Mucosa of stomach (tissue), 1 donor: ENCODE measurements around the gene SETBP1.

Experiments used
- H3K27me3 ChIP-seq: one replicate; pipeline ENCODE4 v1.7.0; 2013; ENCODE audit warnings: mild to moderate bottlenecking, low read length; ENCODE audit not compliant: control insufficient read depth, insufficient read depth
- H3K36me3 ChIP-seq: one replicate; pipeline ENCODE4 v1.7.0; 2013; ENCODE audit warnings: low read length; ENCODE audit not compliant: control insufficient read depth, insufficient read depth
- H3K4me1 ChIP-seq: one replicate; pipeline ENCODE4 v1.7.0; 2013; ENCODE audit warnings: mild to moderate bottlenecking, low read length; ENCODE audit not compliant: control insufficient read depth, insufficient read depth
- H3K4me3 ChIP-seq: one replicate; pipeline ENCODE4 v1.7.0; 2013; ENCODE audit warnings: low read length
- H3K9ac ChIP-seq: one replicate; pipeline ENCODE4 v1.7.0; 2013; ENCODE audit warnings: mild to moderate bottlenecking, low read length, moderate library complexity
- H3K9me3 ChIP-seq: one replicate; pipeline ENCODE4 v1.7.0; 2013; ENCODE audit warnings: mild to moderate bottlenecking, low read length, moderate library complexity; ENCODE audit not compliant: control insufficient read depth
- donor health status: Pancreatic carcinoma.

The SETBP1 gene

DNA sequence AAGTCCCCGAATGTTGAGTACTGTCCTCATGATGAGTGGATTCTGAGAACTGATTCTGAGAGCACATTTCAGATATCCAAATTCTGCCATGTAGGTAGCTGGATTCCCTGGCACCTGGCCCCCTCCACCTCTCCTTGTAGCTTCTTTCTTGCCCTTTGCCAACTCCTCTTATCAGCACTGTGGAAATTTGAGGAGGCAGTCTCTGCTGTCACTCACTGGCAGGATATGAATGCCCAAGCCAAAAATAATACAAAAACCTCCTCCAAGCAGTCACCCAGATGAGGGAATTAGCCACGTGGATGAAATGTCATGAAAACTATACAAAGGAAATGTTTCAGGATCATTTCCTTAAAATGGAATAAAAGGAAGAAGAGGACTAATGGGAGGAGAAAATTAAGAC is 276.8 kb downstream of the SETBP1 start:
- Histone ChIP-seq H3K36me3 (no peaks in the 10 kb centered on the region), H3K4me3 (no peak overlapping the region), H3K9ac (no peak overlapping the region), H3K9me3 (no peaks in the 10 kb centered on the region), H3K27me3 (no peaks in the 10 kb centered on the region), H3K4me1 (no peaks in the 10 kb centered on the region)

- H3K9ac ChIP-seq, result no peak overlapping the region
- no peaks in the 10 kb centered on the region for H3K36me3 ChIP-seq
- no peaks in the 10 kb centered on the region for H3K9me3 ChIP-seq
- no peaks in the 10 kb centered on the region for H3K27me3 ChIP-seq
- no peak overlapping the region for H3K4me3 ChIP-seq
- no peaks in the 10 kb centered on the region for H3K4me1 ChIP-seq
These were observed 277.4 kb downstream of the SETBP1 start for GRCh38 chr18:44958040-44958439.

DNA sequence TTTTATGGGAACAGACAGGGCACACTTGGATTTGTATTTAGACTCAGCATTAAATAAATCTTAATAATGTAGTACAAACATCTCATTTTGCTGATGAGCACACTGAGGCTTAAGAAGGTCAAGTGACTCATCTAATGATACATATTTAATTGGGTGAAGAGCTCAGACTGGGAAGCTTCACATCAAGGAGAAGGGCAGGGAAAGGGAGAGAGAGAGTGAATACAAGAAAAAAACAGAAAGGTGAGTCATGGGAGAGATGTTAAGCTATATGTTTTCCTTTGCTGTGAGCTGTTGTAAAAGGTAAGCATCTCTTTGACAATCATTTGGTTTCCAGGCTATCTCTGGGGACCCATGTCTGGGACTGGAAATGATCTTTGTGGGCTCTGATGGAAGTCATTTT is 277.8 kb downstream of the SETBP1 start:
- Histone ChIP-seq H3K4me1 (no peaks in the 10 kb centered on the region), H3K9ac (no peak overlapping the region), H3K36me3 (no peaks in the 10 kb centered on the region), H3K27me3 (no peaks in the 10 kb centered on the region), H3K9me3 (no peaks in the 10 kb centered on the region), H3K4me3 (no peak overlapping the region)

- no peaks in the 10 kb centered on the region for H3K4me1 ChIP-seq
These were observed 278.3 kb downstream of the SETBP1 start for GRCh38 chr18:44959013-44959412.

DNA sequence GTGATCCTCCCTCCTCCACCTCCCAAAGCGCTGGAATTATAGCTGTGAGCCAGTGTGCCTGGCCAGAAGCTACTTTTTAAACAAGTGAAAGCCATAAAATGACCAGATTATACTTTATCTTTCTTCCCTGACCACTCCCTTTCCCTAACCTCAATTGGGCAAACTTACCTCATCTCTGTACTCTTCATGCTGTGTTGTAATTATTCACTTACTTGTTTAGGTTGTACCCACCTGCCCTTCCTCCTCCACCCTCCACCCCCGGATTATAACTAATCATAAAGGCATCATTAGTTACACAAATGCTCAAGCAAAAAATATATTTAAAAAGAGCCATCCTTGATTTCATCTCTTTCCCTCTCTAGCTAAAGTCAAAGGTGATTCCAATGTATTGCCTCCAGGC is 279.9 kb downstream of the SETBP1 start:
- Histone ChIP-seq H3K9me3 (no peaks in the 10 kb centered on the region), H3K4me1 (no peaks in the 10 kb centered on the region), H3K36me3 (no peaks in the 10 kb centered on the region), H3K9ac (no peak overlapping the region), H3K27me3 (no peaks in the 10 kb centered on the region), H3K4me3 (no peak overlapping the region)

More at GRCh38 chr18:44959013-44959412, 278.3 kb downstream of the SETBP1 start:
- no peak overlapping the region for H3K9ac ChIP-seq
- H3K27me3 ChIP-seq, result no peaks in the 10 kb centered on the region
- H3K36me3 ChIP-seq, result no peaks in the 10 kb centered on the region
- no peak overlapping the region for H3K4me3 ChIP-seq
- no peaks in the 10 kb centered on the region for H3K9me3 ChIP-seq

- Histone ChIP-seq H3K9ac (no peak overlapping the region), H3K9me3 (no peaks in the 10 kb centered on the region), H3K4me3 (no peak overlapping the region), H3K4me1 (no peaks in the 10 kb centered on the region), H3K36me3 (no peaks in the 10 kb centered on the region), H3K27me3 (no peaks in the 10 kb centered on the region)
These were observed 280.8 kb downstream of the SETBP1 start for GRCh38 chr18:44961288-44961995.

DNA sequence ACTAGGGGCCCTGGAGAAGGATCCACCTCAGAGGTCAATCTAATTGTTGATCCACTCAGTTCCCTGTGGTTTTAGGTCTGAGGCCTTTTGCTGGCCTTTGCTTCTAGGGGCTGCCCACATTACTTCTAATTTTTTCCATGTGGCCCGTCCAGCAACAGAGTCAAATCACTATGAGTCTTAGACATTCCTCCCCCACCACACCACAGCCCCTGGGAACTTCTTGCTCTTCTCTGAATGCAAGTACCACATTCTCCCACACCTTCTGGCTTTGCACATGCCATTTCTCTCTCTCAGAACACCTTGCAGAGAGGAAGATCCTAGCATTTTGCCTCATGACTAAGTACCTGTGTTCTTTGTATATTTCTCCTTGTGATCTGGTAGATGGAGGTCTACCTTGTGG is 286.9 kb downstream of the SETBP1 start:
- Histone ChIP-seq H3K4me1 (peaks cover 14% of the 10 kb centered on the region), H3K9me3 (no peaks in the 10 kb centered on the region), H3K4me3 (no peak overlapping the region), H3K9ac (no peak overlapping the region), H3K27me3 (no peaks in the 10 kb centered on the region), H3K36me3 (no peaks in the 10 kb centered on the region)

- Histone ChIP-seq H3K27me3 (no peaks in the 10 kb centered on the region), H3K36me3 (no peaks in the 10 kb centered on the region), H3K9me3 (no peaks in the 10 kb centered on the region), H3K9ac (no peak overlapping the region), H3K4me1 (peaks cover 14% of the 10 kb centered on the region), H3K4me3 (no peak overlapping the region)
These were observed 287.6 kb downstream of the SETBP1 start for GRCh38 chr18:44968336-44968735.

- Histone ChIP-seq H3K9me3 (no peaks in the 10 kb centered on the region), H3K4me1 (peaks cover 14% of the 10 kb centered on the region), H3K4me3 (no peak overlapping the region), H3K36me3 (no peaks in the 10 kb centered on the region), H3K27me3 (no peaks in the 10 kb centered on the region), H3K9ac (no peak overlapping the region)
These were observed 288.6 kb downstream of the SETBP1 start for GRCh38 chr18:44969214-44969795.

- H3K36me3 ChIP-seq, result no peaks in the 10 kb centered on the region
- no peaks in the 10 kb centered on the region for H3K27me3 ChIP-seq
- no peak overlapping the region for H3K9ac ChIP-seq
- peaks cover 21% of the 10 kb centered on the region for H3K4me1 ChIP-seq
- no peak overlapping the region for H3K4me3 ChIP-seq
- no peaks in the 10 kb centered on the region for H3K9me3 ChIP-seq
These were observed 292.6 kb downstream of the SETBP1 start for GRCh38 chr18:44973282-44973681.

- H3K9me3 ChIP-seq, result no peaks in the 10 kb centered on the region
- no peaks in the 10 kb centered on the region for H3K27me3 ChIP-seq
- H3K36me3 ChIP-seq, result no peaks in the 10 kb centered on the region
- peaks cover 20% of the 10 kb centered on the region for H3K4me1 ChIP-seq
- H3K9ac ChIP-seq, result no peak overlapping the region
- no peak overlapping the region for H3K4me3 ChIP-seq
These were observed 293.5 kb downstream of the SETBP1 start for GRCh38 chr18:44974174-44974573.

GRCh38 chr18:44977856-44978255 is 297.2 kb downstream of the SETBP1 start:
- Histone ChIP-seq H3K27me3 (no peaks in the 10 kb centered on the region), H3K36me3 (no peaks in the 10 kb centered on the region), H3K4me3 (no peak overlapping the region), H3K4me1 (peaks cover 7% of the 10 kb centered on the region), H3K9me3 (no peaks in the 10 kb centered on the region), H3K9ac (no peak overlapping the region)
